Measurements from ENCODE around the gene NR2C2AP.

The NR2C2AP gene

GRCh38 chr19:19214159-19214490 is 10.9 kb upstream of the NR2C2AP start:
- DNase-seq: no peak

- no peak for DNase-seq
These were observed 10.4 kb upstream of the NR2C2AP start for GRCh38 chr19:19213426-19214158.

GRCh38 chr19:19212916-19213315 is 9.7 kb upstream of the NR2C2AP start:
- DNase-seq: no peak

GRCh38 chr19:19211499-19212420 is 8.5 kb upstream of the NR2C2AP start, which contains the start of gene NCAN:
Gene NCAN, plus strand, starts transcription at chr19:19211958. Its CDS starts 4,996 bp downstream, at chr19:19216954.
- no peak for DNase-seq

GRCh38 chr19:19209372-19209771 is 6.2 kb upstream of the NR2C2AP start:
- DNase-seq: no peak

- DNase-seq: no peak
These were observed 4.7 kb upstream of the NR2C2AP start for GRCh38 chr19:19207637-19208572.

GRCh38 chr19:19206938-19207337 is 3.7 kb upstream of the NR2C2AP start:
- DNase-seq: no peak

GRCh38 chr19:19205416-19206410 is 2.5 kb upstream of the NR2C2AP start:
- no peak for DNase-seq

GRCh38 chr19:19204181-19204580 is 967 bp upstream of the NR2C2AP start:
- DNase-seq: no peak

- no peak for DNase-seq
These were observed 555 bp downstream of the NR2C2AP start for GRCh38 chr19:19202707-19203011.

- no peak for DNase-seq
These were observed 1.2 kb downstream of the NR2C2AP start for GRCh38 chr19:19201697-19202630.

GRCh38 chr19:19193926-19194325 is 9.3 kb downstream of the NR2C2AP start:
- no peak for DNase-seq

- DNase-seq: no peak
These were observed 10.2 kb downstream of the NR2C2AP start for GRCh38 chr19:19192910-19193423.

- DNase-seq: peak; percentile 99
These were observed 10.9 kb downstream of the NR2C2AP start, which contains the start of the genes BORCS8 and RFXANK for GRCh38 chr19:19192078-19192882. Gene BORCS8, minus strand, starts transcription at chr19:19192152. Its CDS starts 35 bp downstream, at chr19:19192117. Gene RFXANK, plus strand, starts transcription at chr19:19192258. Its CDS starts 1,689 bp downstream, at chr19:19193947.

GRCh38 chr19:19191768-19192077 is 11.5 kb downstream of the NR2C2AP start:
- no peak for DNase-seq

GRCh38 chr19:19186742-19187141 is 16.5 kb downstream of the NR2C2AP start:
- no peak for DNase-seq

- peak; percentile 72 for DNase-seq
These were observed 17.1 kb downstream of the NR2C2AP start for GRCh38 chr19:19185853-19186740.

- DNase-seq: no peak
These were observed 21.7 kb downstream of the NR2C2AP start for GRCh38 chr19:19181488-19181998.

Measured in CD4-positive, alpha-beta T cell treated with Interleukin-10 for 1 hour (primary cell).